ENCODE measurements around the gene RUNDC1. TPM values are rescaled to one million over a fixed set of nuclear protein-coding genes. Genes with fewer than 3 reads are reported as not detected.

The RUNDC1 gene
- total RNA-seq, 1 donor from 2014 or later: 17.5 TPM

DNA sequence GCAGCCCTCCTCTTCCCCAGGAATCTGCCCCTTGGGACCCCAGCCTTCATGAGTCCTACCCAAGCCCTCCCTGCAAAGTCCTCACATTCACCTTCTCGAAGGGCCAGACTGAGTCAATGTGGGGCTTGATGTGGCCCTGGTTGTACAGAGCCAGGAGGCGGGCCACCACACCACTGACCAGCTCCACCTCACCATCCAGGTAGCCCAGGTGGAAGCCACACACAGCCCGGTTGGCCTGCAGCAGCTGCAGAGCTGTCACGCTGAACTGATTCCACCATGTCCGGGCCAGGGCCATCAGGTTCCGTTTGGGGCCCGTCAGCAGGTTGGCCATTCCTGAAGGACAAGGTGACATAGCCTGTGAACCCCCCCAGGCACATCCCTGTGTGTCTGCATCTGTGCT is 35.9 kb downstream of the RUNDC1 start:
- intact Hi-C loops (cut with micrococcal nuclease): no loop called here

DNA sequence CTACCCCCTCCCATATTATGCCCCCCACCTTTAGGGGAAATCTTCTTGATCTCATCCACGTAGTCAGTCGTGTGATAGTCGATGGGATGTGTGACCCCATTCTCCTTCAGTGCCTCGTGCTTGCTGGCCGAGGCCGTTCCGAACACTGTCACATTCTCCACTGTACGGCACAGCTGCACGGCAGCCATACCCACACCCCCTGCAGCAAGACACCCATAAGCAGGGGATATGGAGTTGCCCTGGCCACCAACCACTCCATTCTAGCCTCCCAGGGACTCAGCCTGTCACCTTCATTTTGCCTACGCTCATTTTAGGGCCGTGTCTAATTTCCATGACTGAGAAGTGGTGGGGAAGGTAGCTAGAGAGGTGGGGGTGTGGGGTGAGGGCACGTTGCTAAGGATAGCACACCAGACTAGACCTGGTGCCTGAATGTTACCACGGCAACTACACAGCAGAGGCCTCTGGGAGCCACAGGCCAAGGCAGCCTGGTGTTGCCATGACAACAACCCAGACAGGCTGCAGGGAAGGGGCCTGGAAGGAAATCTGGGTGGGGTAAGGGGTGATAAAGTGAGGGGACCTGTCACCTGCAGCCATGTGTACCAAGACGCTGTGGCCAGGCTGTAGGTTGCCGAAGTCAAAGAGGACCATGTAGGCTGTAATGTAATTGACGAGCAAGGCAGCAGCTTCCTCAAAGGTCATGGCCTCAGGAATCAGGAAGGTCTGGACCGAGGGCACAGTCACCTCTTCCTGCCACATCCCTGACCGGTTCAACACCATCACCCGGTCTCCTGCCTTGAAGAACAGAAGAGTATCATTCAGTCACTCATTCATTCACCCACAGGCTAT is 37.9 kb downstream of the RUNDC1 start:
- intact Hi-C loops (cut with micrococcal nuclease): no loop called here

- intact Hi-C loops (cut with micrococcal nuclease): no loop called here
Measured at GRCh38 chr17:43018932-43019331, 38.6 kb downstream of the RUNDC1 start.

DNA sequence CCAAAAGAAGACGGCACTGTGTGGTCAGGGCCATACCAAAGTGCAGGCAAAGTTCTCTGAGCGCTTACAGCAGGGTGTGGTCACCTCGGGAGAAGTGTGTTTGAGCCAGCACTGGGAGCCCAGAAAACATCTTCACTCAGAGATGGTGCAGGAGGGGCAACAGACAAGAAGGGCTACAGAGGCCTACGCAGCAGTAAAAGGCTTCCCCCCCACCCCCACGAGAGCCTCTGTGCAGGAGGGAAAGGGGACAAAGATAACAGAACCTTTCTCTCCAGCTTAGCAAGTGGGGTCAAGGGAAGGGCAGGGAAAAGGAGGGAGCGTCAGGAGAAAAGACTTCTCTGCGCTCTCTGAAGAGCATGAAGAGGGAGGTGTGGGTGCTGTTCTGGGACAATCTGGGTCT is 39.1 kb downstream of the RUNDC1 start:
- intact Hi-C loops (cut with micrococcal nuclease): no loop called here

GRCh38 chr17:43020030-43020621 is 39.8 kb downstream of the RUNDC1 start:
- intact Hi-C loops (cut with micrococcal nuclease): loop anchor here (2.0 to 5.0 kb wide), 2 partner anchors 39 to 343 kb away; partner anchors contain the start of genes PLEKHH3, PTGES3L and RUNDC1

DNA sequence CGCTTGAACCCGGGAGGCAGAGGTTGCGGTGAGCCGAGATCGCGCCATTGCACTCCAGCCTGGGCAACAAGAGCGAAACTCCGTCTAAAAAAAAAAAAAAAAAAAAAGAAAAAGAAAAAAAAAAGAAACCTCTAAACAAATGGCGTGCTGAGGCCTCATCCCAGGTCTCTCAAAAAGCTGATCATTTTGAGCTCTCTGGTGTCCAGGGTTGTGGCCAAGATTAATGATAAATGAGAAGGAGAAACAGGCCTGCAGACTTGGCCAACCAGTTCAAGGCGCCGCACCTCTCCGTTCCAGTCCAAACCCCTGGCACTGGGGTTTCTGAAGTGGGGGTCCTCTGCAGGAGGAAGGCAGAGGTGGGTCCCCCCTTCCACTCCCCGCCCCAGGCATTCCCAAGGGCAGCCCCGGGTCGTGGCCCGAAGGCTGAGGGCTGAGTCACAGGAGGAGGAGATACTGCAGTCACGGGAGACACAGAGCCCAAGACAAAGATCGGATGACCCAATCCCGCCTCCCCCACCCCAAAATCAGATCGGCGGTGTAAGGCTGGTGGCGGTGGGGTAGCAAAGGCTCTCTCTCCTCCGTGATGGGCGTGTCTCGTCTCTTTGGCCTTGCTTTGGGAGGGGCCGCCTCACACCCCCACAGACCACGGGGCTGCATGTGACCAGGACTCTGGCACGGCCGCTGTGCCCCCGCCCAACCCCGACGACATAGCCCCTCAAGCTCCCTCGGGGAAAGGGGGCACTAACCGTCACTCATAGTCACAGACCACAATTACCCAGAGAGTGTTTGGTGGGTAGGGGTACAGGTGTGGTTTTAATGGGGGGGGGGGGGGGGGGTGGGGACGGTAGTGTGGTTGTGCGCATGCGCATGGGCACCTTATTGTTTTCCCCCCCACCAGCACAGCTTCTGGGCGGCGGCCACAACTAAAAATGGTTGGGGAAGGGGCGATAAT is 40.7 kb downstream of the RUNDC1 start:
- intact Hi-C loops (cut with micrococcal nuclease): loop anchor here (2.0 to 5.0 kb wide), 2 partner anchors 40 to 344 kb away; partner anchors contain the start of genes PLEKHH3, PTGES3L and RUNDC1

- intact Hi-C loops (cut with micrococcal nuclease): loop anchor here (2.0 to 5.0 kb wide), 2 partner anchors 41 to 345 kb away; partner anchors contain the start of genes PLEKHH3, PTGES3L and RUNDC1
Measured at GRCh38 chr17:43021741-43022512, 41.6 kb downstream of the RUNDC1 start, which contains the start of gene VAT1. Gene VAT1, minus strand, starts transcription at chr17:43022385. Its CDS starts 63 bp downstream, at chr17:43022322.

DNA sequence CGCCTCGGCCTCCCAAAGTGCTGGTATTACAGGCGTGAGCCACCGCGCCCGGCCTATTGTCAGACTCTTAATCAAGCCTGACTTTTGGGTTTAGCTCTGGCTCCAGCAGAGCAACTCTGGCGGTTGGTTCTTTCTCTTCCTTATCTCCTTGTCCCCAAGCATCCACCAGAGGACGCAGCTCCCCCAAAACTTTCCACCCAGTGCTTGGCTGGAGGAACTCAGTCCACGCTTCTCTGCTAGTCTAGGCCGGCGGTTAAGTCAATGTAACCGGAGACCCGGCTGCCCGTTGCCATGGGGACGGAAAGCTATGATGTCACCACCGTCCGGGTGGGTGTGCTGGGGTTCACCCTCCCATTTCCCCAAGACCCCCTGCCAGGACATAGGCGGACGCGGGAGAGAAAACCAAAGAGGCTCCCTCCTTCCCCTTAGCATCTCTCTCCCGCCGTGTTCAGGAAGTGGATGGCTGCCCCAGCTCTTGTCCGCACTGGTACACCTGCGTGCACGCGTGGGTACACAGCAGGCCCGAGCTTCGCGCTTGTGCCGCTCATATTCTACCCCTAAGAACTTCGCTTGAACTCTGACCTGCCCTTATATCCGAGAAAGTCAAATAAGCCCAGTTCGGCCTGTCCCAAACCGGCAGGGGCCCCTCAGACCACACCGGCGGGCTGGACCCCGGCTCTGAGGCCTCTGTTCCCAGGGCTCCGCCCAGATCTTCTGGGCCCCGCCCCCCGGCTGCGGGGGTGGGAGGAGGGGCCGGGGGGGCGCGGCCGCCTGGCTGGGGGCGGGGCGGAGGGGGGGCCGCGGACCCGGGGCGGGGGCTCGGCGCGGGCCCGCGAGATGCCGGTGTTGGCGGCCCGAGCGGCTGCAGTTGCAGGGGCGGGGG is 44.3 kb downstream of the RUNDC1 start, which contains the start of gene RND2:
Gene RND2, plus strand, starts transcription at position 825 of the 883 bp plus-strand sequence. CDS start 117 bp downstream, outside the sequence.
- intact Hi-C loops (cut with micrococcal nuclease): loop anchor here (1.0 to 5.0 kb wide), 3 partner anchors 101 to 347 kb away; partner anchors contain the start of genes BRCA1 and PLEKHH3

DNA sequence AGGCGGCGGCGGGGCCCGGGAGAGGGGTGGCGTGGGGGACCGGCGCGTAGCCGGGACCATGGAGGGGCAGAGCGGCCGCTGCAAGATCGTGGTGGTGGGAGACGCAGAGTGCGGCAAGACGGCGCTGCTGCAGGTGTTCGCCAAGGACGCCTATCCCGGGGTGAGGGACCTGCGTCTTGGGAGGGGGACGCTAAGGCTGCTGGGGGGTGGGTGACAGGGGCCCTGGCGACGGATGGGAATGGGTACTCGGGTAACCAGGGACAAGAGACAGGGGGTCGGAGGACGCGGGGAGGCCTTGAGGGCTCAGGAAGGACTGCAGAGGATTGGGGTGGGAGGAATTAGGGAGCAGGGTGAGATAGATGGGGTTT is 44.9 kb downstream of the RUNDC1 start:
- intact Hi-C loops (cut with micrococcal nuclease): loop anchor here (1.0 to 5.0 kb wide), 2 partner anchors 100 to 312 kb away; partner anchors contain the start of gene BRCA1

GRCh38 chr17:43025766-43026537 is 45.6 kb downstream of the RUNDC1 start:
- intact Hi-C loops (cut with micrococcal nuclease): loop anchor here (1.0 to 5.0 kb wide), 2 partner anchors 99 to 311 kb away; partner anchors contain the start of gene BRCA1

GRCh38 chr17:43026595-43026994 is 46.2 kb downstream of the RUNDC1 start:
- intact Hi-C loops (cut with micrococcal nuclease): loop anchor here (5.0 kb wide), 1 partner anchor 311 kb away; no protein-coding TSS in a partner anchor

- intact Hi-C loops (cut with micrococcal nuclease): loop anchor here (5.0 kb wide), 1 partner anchor 310 kb away; no protein-coding TSS in a partner anchor
Measured at GRCh38 chr17:43027091-43028032, 47.0 kb downstream of the RUNDC1 start.

- intact Hi-C loops (cut with micrococcal nuclease): loop anchor here (5.0 kb wide), 1 partner anchor 309 kb away; no protein-coding TSS in a partner anchor
Measured at GRCh38 chr17:43028221-43028861, 48.0 kb downstream of the RUNDC1 start.

DNA sequence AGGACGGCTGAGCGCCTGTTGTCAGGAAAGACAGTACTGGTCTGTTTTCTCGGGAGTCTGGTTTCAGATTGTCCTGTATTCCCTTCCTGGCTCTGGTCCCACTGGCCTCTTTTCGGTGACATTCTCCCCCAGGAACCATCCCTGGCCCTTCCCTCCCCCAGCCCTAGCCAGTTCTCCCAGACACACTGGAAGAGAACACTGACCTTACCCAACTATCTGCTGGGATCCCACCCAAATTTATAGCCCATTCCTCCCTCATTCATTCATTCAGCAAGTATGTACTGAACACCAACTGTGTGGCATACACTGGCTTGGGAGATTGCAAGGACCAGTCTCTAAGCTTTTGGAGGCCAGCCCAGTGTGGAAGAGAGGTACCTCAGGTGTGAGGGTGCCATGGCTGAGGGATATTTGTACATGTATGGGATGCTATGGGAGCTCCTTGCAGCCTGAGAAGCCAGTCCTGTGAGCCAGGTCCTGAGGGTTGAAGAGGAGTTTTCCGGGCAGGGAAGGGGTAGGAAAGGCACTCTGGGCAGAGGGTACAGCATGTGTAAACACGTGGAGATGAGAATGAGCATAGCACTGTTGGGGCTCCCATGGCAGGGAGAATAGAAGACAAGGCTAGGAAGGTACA is 49.9 kb downstream of the RUNDC1 start:
- intact Hi-C loops (cut with micrococcal nuclease): no loop called here

- intact Hi-C loops (cut with micrococcal nuclease): no loop called here
Measured at GRCh38 chr17:43031666-43032065, 51.3 kb downstream of the RUNDC1 start.
